Sigmoid colon (tissue), 3 donors: Measurements from ENCODE around the gene MRPL21.

Experiments
- POLR2A ChIP-seq, 2 donors: fragments of 450-650 bp; IDR thresholded peaks; one replicate each; pipeline ENCODE4 v1.6.1; 2016; ENCODE audit warnings: antibody characterized with exemption in 2 of 2, mild to moderate bottlenecking in 2 of 2, moderate library complexity in 2 of 2
- TF ChIP-seq, protein P1 (sequence below), 4 experiments: fragments of 450-650 bp in 3 of 4; fragments of 200-600 bp in 1 of 4; IDR thresholded peaks; one replicate each; pipeline ENCODE4 v1.5.1; 2016 to 2019; ENCODE audit warnings: antibody characterized with exemption in 4 of 4, mild to moderate bottlenecking in 3 of 4, moderate library complexity in 2 of 4

DNA sequence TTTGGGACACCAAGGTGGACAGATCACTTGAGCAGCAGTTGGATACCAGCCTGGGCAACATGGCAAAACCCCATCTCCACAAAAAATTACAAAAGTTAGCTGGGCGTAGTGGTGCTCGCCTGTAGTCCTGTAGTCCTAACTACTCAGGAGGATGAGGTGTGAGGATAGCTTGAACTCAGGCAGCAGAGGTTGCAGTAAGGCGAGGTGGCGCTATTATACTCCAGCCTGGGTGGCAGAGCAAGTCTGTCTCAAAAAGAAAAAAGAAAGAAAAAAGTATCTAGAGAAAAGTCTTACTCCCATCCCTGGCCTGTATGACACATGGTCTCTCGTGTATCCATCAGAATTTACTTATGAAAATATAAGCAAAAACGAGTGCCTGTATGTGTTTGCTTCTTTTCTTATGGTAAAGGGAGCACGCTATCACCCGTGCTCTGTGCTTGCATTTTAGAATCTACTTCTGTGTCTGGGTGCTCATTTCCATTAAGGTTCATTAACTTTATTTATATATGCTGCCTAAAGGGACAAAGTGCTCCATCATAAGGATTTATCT, 46.5 kb downstream of the MRPL21 start:
- no peak for TF ChIP-seq POLR2A (IDR thresholded peaks at IDR 0.05)
- TF ChIP-seq, protein P1, sequence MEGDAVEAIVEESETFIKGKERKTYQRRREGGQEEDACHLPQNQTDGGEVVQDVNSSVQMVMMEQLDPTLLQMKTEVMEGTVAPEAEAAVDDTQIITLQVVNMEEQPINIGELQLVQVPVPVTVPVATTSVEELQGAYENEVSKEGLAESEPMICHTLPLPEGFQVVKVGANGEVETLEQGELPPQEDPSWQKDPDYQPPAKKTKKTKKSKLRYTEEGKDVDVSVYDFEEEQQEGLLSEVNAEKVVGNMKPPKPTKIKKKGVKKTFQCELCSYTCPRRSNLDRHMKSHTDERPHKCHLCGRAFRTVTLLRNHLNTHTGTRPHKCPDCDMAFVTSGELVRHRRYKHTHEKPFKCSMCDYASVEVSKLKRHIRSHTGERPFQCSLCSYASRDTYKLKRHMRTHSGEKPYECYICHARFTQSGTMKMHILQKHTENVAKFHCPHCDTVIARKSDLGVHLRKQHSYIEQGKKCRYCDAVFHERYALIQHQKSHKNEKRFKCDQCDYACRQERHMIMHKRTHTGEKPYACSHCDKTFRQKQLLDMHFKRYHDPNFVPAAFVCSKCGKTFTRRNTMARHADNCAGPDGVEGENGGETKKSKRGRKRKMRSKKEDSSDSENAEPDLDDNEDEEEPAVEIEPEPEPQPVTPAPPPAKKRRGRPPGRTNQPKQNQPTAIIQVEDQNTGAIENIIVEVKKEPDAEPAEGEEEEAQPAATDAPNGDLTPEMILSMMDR (IDR thresholded peaks at IDR 0.05), result no peak
